HG02678 (cell line): ENCODE results near the gene GPX2.
"Not testable (repeated sequence)": the region's sequence is repeated elsewhere in the genome, so short reads cannot be mapped to it uniquely, and the experiment has no call there.

Experiments
- ATAC-seq: cut with Tn5 transposase; IDR thresholded peaks from one replicate; pipeline ENCODE4 v1.9.1; 2021; ENCODE audit warnings: mild to moderate bottlenecking, moderate library complexity; ENCODE audit not compliant: unreplicated experiment

The GPX2 gene

DNA sequence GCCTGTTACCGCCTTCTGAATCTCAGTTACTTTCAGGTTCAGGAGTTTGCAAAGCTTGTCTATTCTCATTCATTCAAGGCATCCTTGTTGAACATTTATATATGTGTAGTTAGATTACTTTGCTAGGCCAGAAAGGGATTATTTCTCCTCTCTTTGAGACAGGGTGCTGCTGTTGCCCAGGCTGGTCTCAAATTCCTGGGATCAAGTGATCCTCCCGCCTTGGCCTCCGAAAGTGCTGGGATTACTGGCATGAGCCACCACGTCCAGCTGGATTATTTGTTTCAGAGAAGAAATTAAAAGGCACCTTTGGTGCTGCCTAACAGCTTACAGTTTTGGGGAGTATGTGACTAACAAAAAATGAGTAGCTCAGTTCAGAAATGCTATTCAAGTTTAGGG, 27.5 kb downstream of the GPX2 start:
- ATAC-seq = no peak

DNA sequence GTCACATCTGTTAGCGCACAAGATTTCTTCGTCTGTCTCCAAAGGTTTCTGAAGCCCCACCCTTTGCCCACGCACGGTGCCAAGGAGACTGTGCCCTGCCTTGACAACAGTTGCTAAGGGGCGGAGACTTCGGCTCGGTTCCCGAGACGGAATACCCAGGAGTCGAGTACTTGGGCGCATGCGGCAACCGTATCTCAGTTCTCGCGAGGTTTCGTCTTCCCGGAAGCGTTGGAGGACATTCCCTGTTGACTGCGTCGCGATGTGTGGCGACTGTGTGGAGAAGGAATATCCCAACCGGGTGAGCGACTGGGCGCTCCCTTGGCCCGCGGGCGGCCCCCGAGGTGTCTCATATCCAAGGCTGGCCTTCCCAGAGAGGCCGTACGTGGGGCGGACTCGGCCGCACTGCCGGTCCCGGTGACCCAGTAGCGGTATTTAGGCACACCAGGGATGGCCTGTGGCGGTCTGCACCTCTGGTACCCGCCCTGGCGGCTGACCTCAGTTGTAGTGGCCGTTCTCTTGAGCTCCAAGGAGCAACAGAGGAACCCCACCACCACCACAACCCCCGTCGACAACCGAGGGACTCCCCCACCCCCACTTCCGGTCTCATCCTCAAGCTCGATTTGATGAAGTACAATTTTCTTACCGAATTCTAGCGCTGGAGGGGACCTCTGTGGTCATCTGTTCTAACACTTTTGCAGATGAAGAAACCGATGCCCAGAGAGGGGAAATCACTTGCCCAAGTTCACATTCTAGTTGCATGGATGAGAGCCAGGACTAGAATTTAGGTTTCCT, 28.1 kb downstream of the GPX2 start, which contains the start of gene CHURC1:
Gene CHURC1, plus strand, starts transcription at position 219 of the 792 bp plus-strand sequence. Its CDS starts 41 bp downstream, at position 260.
- ATAC-seq = peak; percentile 97

DNA sequence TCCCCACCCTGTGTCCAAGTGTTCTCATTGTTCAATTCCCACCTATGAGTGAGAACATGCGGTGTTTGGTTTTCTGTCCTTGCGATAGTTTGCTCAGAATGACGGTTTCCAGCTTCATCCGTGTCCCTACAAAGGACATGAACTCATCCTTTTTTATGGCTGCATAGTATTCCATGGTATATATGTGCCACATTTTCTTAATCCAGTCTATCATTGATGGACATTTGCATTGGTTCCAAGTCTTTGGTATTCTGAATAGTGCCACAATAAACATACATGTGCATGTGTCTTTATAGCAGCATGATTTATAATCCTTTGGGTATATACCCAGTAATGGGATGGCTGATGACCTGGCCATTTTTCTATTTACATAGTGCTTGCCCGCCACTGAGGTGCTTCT, 29.1 kb downstream of the GPX2 start:
- ATAC-seq = not testable (repeated sequence)

DNA sequence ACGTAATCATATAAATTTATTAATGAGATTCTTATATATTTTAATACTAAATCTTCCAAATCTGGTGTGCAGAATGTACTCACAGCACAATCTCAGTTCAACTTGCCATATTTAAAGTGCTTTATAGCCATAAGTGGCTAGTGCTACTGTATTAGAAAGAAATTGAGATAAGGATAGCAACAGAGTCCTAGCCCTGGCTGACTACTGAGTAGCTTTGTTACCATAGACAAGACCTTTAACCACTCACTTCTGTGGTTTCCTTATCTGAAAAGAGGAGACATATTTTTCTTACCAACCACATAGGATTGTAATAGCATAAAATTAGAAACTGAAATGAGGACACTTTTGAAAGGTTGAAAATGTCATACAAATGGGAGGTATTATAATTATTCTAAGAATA, 30.3 kb downstream of the GPX2 start:
- ATAC-seq = no peak

DNA sequence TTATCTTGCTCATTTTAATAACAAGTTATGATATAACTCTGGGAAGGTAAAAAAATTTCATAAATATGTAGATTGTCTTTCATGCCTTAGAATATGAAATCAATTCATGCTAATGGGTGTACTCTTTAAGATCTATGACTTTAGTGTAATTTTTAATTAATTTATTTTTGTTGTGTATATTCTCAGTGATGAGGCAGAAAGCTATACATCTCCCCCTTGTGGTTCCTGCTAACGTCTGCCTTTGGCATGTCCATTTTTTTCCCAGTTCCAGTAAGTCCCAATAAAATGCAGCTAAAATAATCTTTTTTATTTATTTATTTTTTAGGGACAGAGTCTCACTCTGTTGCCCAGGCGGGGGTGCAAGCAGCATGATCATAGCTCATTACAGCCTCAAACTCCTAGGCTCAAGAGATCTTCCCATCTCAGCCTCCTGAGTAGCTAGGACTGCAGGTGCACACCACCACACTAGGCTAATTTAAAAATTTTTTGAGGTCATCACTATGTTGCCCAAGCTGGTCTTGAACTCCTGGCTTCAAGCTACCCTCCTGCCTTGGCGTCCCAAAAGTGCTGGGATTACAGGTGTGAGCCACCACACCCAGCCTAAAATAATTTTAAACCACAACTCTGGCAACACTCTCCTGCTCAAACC, 31.6 kb downstream of the GPX2 start:
- ATAC-seq = no peak

DNA sequence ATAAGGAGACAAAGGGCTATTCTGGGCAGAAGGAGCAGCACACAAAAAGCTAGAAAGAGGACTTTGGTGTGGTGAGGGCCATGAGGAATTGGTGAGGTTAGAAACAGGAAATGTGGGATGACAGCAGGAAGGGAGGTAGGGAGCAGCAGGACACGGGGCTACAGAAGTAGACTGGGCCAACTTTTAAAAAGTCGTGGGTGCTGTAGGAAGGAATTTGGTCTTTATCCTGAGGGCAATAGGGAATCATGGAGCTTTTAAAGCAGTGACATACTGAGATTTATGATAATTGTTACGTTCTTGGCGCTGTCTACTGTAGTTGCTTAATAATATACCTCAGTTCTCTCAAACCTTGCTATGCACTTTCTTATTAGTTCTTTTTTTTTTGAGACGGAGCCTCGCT, 36.5 kb downstream of the GPX2 start:
- no peak for ATAC-seq

DNA sequence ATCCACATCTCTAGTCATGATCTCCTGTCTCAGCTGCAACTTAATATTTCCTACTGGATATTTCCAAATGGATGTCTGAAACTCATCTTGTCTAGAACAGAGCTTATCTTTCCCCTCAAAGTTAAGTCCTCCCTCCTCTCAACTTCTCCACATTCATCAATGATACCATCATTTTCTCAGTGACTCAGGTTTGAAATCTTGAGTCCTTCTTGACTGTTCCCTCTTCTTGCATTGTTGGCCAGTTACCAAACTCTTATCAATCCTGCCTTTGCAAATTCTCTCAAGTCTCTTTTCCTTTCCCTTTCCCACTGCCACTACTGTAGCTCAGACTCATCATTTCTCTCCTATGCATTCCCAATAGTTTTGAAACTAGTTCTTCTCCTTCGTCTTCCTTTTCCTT, 42.6 kb downstream of the GPX2 start:
- ATAC-seq = no peak

DNA sequence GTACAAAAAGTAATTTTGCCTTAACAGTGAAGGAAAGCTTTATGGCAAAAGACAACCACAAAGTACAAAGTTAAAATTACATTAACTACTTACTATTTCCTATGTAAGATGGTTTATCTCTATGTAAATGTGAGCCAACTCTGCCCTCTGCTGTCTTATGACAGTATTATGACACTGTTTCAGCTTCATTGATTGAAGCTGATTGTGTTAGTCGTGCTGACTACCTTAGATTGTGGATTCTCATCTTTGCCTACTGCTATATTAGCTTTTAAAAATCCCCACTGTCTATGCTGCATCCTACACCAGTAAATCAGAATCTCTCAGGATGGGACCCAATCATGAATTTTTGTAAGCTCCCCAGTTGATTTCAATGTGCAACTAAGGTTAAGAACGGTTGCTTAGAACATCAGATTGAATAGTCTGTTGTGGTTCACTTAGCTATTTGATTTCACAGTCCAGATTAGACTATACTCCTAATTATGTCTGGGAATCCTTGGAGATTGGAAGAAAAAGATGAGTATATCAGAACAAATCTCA, 50.6 kb downstream of the GPX2 start:
- peak; percentile 69 for ATAC-seq

DNA sequence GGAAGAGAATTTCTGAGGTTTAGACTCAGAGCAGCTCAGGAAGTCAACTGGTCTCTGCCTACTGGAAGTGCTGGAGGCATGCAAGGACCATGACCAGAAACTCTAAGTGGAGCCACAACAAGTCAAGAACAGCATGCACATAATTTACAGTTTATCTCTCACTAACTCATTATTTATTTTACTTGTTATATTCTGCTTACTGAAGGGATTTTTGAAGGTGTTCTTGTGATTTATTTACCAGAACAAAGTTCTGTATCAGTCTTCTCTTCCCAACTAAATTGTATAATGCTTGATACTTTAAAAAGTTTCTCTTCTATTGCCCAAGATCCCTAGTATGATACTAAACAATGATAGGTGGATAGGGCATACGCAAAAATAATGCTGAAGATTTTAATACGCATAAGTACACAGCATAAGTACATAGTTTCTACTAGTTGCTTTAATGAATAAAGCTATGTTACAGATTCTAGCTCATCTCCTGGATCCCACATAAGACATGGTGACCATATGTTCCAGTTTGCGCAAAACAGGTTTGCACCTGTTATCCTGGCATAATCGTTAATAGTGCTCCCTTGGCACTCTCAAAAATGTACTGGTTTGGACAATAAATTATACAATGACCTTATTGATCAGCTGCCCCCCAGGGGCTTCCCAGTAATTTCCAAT, 51.2 kb downstream of the GPX2 start:
- ATAC-seq = no peak

DNA sequence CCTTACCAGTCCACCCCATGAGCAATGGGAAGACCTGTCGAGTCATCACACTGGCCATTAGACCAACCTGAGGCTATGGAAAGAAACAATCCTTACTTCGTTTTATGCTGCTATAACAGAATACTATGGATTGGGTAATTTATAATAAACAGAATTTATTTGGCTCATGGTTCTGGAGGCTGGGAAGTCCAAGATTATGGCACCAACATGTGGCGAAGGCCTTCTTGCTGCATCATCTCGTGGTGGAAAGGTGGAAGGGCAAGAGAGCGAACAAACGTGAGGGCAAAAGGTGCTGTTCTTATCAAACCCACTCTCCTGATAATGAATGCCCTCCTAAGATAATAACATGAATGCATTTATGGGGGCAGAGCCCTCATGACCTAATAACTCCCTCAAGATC, 53.2 kb downstream of the GPX2 start:
- no peak for ATAC-seq
